Measurements from ENCODE around the gene HMOX2.

Gene HMOX2

DNA sequence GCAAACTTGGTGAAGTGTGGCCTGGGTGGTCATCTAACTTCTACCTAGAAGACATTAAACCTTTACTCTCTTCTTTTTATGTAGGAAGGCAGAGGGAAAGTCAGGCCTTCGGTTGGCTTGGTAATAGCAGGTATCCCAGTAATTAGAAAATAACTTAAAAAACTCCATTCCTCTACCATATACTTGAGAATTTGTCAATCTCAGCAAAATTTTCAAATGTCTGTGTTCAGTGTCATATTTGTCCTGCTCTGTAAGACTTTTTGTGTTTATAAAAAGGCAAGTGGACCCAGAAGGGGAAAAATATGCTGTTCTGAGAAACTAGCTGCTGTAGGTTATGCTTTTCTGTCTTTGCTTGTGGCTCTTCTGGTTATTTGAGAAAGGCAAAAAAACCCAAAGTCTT lies 5.8 kb downstream of the HMOX2 start:
- peaks cover 12% of the 10 kb centered on the region for H3K36me3 ChIP-seq
- no peak for DNase-seq
- TF ChIP-seq, protein P1, sequence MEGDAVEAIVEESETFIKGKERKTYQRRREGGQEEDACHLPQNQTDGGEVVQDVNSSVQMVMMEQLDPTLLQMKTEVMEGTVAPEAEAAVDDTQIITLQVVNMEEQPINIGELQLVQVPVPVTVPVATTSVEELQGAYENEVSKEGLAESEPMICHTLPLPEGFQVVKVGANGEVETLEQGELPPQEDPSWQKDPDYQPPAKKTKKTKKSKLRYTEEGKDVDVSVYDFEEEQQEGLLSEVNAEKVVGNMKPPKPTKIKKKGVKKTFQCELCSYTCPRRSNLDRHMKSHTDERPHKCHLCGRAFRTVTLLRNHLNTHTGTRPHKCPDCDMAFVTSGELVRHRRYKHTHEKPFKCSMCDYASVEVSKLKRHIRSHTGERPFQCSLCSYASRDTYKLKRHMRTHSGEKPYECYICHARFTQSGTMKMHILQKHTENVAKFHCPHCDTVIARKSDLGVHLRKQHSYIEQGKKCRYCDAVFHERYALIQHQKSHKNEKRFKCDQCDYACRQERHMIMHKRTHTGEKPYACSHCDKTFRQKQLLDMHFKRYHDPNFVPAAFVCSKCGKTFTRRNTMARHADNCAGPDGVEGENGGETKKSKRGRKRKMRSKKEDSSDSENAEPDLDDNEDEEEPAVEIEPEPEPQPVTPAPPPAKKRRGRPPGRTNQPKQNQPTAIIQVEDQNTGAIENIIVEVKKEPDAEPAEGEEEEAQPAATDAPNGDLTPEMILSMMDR (IDR thresholded peaks at IDR 0.05; ENCODE audit: low read depth, low read length) = no peak

DNA sequence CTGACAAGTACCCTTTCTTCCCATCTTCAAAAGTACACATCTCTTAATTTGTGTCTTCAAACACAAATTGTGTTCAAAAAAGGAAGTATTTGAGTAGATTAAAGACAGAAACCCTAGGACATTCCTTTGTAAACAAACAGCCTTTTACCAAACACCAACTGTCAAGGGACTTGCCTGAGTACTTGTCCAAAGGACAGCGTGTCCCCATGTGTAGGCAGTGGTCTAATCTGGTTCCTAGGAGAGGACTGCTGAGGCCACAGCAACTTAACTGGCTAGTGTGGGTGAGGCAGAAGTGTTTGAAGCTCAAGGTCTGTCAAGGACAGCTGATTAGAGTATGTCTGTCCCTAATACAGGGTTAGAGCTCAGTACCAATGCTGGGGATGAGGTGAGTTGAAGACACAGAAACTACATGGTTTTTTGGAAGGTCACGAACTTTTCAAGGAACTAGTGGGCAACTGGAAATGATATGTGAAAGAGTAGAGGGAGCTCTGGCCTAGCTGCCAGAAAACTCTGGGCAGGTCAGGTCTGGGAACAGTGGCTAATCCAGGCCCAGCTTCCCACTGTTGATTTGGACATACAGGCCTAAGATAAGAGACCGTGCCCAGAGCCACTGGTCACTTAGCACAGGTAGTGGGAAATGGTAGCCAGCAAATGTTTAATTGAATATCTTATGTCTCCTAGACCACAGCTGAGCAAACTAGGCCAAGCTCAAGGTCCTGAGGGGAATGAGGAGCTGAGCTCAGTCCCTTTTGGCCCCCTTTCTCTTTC lies 10.1 kb downstream of the HMOX2 start:
- TF ChIP-seq, protein P1 (IDR thresholded peaks at IDR 0.05; ENCODE audit: low read depth, low read length) = no peak
- no peaks in the 10 kb centered on the region for H3K27me3 ChIP-seq
- H3K4me1 ChIP-seq = no peaks in the 10 kb centered on the region

More for the DNA sequence above, 5.8 kb downstream of the HMOX2 start:
- H3K9me3 ChIP-seq = no peaks in the 10 kb centered on the region
- H3K27me3 ChIP-seq = no peaks in the 10 kb centered on the region
- H3K4me3 ChIP-seq (ENCODE audit: low read depth, low read length) = no peak overlapping the region
- H3K4me1 ChIP-seq = no peaks in the 10 kb centered on the region

DNA sequence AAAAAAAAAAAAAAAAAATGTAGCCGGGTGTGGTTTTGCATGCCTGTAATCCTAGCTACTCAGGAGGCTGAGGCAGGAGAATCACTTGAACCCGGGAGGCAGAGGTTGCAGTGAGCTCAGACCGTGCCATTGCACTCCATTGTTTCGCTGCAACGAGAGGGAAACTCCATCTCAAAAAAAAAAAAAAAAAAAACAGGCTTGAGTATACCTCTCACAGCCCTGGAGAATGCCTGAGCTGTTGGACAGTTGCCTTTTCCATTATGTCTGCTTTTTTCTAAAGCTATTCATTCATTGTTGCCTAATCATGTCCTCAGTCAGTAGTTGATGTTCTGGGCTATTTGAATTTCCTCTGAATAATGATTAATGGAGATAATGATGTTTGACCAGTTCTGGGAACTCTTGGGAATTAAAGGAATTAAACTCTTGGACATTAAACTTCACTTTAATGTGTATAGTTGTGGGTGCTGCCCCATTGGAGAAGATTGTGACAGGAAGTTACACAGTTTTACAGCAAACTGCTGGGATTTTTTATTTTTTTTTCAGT lies 11.8 kb downstream of the HMOX2 start:
- Histone ChIP-seq H3K36me3 (peaks cover 12% of the 10 kb centered on the region), H3K4me1 (no peaks in the 10 kb centered on the region), H3K4me3 (ENCODE audit: low read depth, low read length) (no peak overlapping the region), H3K27me3 (no peaks in the 10 kb centered on the region), H3K9me3 (no peaks in the 10 kb centered on the region)
- TF ChIP-seq, protein P1 (IDR thresholded peaks at IDR 0.05; ENCODE audit: low read depth, low read length) = no peak
- DNase-seq = no peak

More for the DNA sequence above, 10.1 kb downstream of the HMOX2 start:
- H3K36me3 ChIP-seq = peaks cover 12% of the 10 kb centered on the region
- H3K4me3 ChIP-seq (ENCODE audit: low read depth, low read length) = no peak overlapping the region
- no peaks in the 10 kb centered on the region for H3K9me3 ChIP-seq
- no peak for DNase-seq

DNA sequence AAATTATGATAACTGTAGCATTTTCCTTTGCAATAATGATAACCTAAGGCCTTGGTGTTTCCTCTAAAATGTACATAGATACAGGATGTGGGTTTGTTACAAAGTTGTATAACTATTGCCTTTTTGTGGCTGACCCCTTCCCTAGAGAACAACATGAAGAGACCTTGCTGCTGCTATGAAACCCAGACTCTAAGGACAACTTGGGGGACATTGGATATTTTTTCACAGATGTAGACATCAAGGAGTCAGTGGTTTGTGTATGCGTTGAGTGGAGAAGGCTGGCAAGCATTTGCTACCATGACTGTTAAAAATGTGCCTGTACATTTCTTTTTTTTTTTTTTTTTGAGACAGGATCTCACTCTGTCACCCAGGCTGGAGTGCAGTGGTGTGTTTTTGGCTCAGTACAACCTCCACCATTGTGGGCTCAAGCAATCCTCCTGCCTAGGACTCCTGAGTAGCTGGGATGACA lies 12.3 kb downstream of the HMOX2 start:
- no peaks in the 10 kb centered on the region for H3K27me3 ChIP-seq
- no peaks in the 10 kb centered on the region for H3K9me3 ChIP-seq
- no peak overlapping the region for H3K4me3 ChIP-seq (ENCODE audit: low read depth, low read length)
- no peak for DNase-seq
- peaks cover 10% of the 10 kb centered on the region for H3K36me3 ChIP-seq
- no peaks in the 10 kb centered on the region for H3K4me1 ChIP-seq
- TF ChIP-seq, protein P1 (IDR thresholded peaks at IDR 0.05; ENCODE audit: low read depth, low read length) = no peak

DNA sequence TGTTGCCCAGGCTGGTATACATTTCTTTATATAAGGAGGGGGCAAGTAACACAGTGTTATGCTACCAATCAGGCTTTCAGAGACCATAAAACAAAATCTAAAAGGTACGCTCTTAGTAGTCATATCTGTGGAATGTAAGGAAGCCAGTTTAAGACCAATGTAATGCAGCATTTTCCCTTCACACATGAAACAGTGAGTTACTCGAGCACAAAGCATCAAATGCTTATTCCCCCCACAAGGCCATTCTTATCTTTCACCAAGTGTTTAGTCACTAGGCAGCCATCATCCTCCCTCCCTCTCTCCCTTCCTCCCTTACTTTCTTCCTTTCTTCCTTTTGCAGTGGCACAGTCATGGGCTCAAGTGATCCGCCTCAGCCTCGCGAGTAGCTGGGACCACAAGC lies 12.8 kb downstream of the HMOX2 start:
- H3K9me3 ChIP-seq = no peaks in the 10 kb centered on the region
- H3K36me3 ChIP-seq = peaks cover 7% of the 10 kb centered on the region
- no peak for DNase-seq
- H3K27me3 ChIP-seq = no peaks in the 10 kb centered on the region
- TF ChIP-seq, protein P1 (IDR thresholded peaks at IDR 0.05; ENCODE audit: low read depth, low read length) = no peak
- no peaks in the 10 kb centered on the region for H3K4me1 ChIP-seq
- no peak overlapping the region for H3K4me3 ChIP-seq (ENCODE audit: low read depth, low read length)

DNA sequence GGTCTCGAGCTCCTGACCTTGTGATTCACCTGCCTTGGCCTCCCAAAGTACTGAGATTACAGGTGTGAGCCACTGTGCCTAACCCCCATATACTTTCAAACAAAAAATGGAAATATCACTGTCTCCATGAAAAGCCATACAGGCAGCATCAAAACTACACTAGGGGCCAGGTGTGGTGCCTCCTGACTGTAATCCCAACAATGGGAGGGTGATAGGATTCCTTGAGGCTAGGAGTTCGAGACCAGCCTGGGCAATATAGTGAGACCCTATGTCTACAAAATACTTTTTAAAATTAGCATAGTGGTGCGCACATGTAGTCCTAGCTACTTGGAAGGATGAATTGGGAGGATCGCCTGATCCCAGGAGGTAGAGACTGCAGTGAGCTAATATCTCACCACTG lies 15.7 kb downstream of the HMOX2 start:
- Histone ChIP-seq H3K27me3 (no peaks in the 10 kb centered on the region), H3K36me3 (no peaks in the 10 kb centered on the region; the same call in 1 of the 2 replicates), H3K4me1 (no peaks in the 10 kb centered on the region), H3K9me3 (no peaks in the 10 kb centered on the region), H3K4me3 (ENCODE audit: low read depth, low read length) (no peak overlapping the region)
- TF ChIP-seq, protein P1 (IDR thresholded peaks at IDR 0.05; ENCODE audit: low read depth, low read length) = no peak
- no peak for DNase-seq

Measured in BE2C (cell line).